Urinary bladder (tissue), 4 donors: ENCODE results near the gene NRCAM. TPM values are rescaled to one million over a fixed set of nuclear protein-coding genes. Genes with fewer than 3 reads are reported as not detected.
A peak's percentile ranks its signal among the peaks of the same experiment; 100 is the strongest.

Source experiments
- DNase-seq: peaks from one replicate; pipeline ENCODE4 v3.0.0-alpha.2; 2015; ENCODE audit errors: extremely low spot score
- H3K27ac ChIP-seq: one replicate; pipeline ENCODE4 v1.5.1; 2013; ENCODE audit warnings: low read depth, mild to moderate bottlenecking, moderate library complexity
- H3K36me3 ChIP-seq: one replicate; pipeline ENCODE4 v1.6.1; 2013; ENCODE audit warnings: mild to moderate bottlenecking, moderate library complexity; ENCODE audit not compliant: insufficient read depth
- H3K4me1 ChIP-seq: one replicate; pipeline ENCODE4 v1.6.1; 2013; ENCODE audit warnings: mild to moderate bottlenecking, moderate library complexity; ENCODE audit not compliant: insufficient read depth
- H3K4me3 ChIP-seq: one replicate; pipeline ENCODE4 v1.5.1; 2013; ENCODE audit warnings: low read depth, low read length
- WGBS: extraction: QIAGEN DNeasy Blood & Tissue Kit; methylation state at CpG from one replicate; pipeline ENCODE4 v1.1.7; 2013; 5-methylcytosine and 5-hydroxymethylcytosine counted together
- polyA plus RNA-seq: library from polyadenylated mRNA; stranded (reverse); fragments of 200-250 nt; gene quantifications from one replicate; pipeline ENCODE4 v1.2.3, GENCODE V29; 2013
- total RNA-seq: library from RNA; depleted of rRNA; stranded (reverse); fragments of >200 nt; gene quantifications from one replicate; pipeline ENCODE4 v1.2.3, GENCODE V29; 2014
- donor health status: healthy with polysubstance abuse.
- donor health status: healthy.

The NRCAM gene
- total and polyA plus RNA-seq, 2 donors: 2.0 to 9.7 TPM

DNA sequence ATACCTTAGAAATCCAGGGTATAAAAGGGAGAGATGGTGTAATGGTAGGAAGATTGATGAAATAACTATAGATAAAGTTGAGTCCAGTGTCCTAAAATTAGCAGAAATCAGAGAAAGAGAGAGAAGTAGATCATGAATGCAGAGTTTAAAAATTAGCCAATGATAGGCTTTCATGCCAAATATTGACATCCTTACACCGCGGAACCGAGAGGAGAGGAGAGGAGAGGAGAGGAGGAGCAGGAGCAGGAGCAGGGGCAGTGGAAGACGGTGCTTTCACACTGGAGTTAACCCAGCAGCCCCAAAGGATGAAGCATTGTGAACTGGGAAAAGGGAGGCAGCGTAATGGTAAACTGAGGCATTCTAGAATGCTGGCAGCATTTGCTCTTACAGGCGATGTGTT, 291.9 kb downstream of the NRCAM start:
- no peak overlapping the region for H3K4me3 ChIP-seq
- H3K27ac ChIP-seq: no peak overlapping the region
- 78% methylated on average over 6 of the region's 6 CpGs for WGBS
- no peak for DNase-seq
- no peaks in the 10 kb centered on the region for H3K4me1 ChIP-seq
- H3K36me3 ChIP-seq: no peaks in the 10 kb centered on the region

DNA sequence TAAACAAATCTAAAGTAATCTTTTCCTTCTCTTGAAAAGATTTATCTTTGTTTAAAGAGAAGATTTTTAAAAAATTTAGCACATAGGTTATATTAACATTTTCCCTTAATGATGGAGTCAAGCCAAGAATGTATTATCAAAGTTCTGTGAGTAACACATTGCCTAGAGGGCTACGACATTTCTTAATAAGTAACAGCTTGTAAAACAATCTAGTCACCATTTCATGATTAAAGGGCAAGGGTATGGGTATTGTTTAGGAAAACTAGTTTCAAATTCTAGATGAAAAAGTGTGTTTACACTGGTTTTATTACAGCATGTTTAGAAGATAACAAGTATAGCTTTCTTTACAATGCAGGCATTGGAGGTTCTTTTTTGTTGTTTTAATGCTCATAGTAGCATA, 297.5 kb downstream of the NRCAM start:
- no peak for DNase-seq
- WGBS: 47% methylated on average over 1 of the region's 1 CpG
- Histone ChIP-seq H3K36me3 (no peaks in the 10 kb centered on the region), H3K27ac (no peak overlapping the region), H3K4me3 (no peak overlapping the region), H3K4me1 (no peaks in the 10 kb centered on the region)

DNA sequence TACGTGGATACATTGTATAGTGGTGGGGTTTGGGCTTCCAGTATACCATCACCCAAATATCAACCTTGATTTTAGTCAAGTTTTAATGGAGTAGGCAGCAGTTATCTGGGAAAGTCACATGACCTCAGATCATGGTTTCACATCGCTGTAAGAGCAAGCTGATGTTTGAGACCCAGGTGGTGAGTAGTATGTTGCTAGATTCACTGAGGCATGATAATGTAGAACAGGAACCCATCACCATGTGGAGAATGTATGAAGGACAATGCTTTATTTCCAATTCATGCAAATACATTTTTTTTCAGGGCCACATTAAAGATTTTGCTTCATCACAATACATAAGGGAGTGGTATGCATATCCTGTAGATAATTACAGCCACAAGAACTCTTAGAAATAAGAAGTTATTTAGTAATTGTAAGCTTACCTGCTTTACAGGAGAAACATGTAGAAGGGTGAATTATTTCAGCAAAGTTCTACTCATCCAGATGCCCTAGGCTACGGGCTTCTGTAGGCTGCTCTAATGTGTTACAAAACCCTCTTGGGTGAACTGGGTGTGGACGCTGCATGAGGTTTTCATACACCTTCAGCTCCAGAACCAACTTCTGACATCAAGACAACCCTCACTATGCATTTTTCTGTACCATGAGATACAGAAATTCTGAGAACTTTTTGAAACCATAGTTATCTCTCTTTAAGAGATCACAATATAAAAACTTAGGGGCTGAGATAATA, 298.5 kb downstream of the NRCAM start:
- H3K36me3 ChIP-seq: no peaks in the 10 kb centered on the region
- 91% methylated on average over 4 of the region's 4 CpGs for WGBS
- H3K4me1 ChIP-seq: no peaks in the 10 kb centered on the region
- no peak overlapping the region for H3K4me3 ChIP-seq
- no peak for DNase-seq
- no peak overlapping the region for H3K27ac ChIP-seq

DNA sequence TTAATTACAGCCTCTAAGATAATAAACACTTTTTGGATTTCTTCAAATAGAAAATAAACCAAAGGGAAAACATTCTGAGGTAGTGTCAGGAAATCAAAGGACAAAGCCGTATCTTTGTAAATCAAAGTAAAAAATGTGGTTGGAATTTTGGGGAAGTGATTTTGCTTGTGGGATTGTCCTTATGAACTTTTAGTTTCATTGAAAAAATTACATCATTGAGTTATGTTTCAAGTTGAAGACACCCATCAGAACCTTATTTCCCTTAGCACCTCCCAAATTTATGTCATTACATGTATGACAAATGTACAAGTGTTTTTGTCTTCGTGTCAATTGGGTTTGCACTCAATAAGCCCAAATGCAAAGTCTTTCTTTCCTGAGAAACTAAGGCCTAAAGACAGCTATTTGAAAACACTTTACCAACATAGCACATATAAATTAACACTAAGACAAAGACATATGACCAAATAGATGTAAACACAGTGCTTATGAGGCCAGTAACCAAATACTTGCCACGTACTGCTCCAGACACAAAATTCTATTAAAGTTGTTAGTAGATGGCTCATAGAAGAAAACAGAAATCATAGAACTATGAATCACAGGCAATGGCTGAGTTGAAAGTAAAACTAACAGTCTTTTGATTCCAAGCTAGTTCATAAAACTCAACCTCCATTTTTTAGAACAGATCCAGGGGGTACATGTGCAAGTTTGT, 299.2 kb downstream of the NRCAM start:
- DNase-seq: no peak
- no peaks in the 10 kb centered on the region for H3K36me3 ChIP-seq
- H3K4me3 ChIP-seq: no peak overlapping the region
- 84% methylated on average over 3 of the region's 3 CpGs for WGBS
- no peaks in the 10 kb centered on the region for H3K4me1 ChIP-seq
- H3K27ac ChIP-seq: no peak overlapping the region

- Histone ChIP-seq H3K36me3 (no peaks in the 10 kb centered on the region), H3K4me3 (no peak overlapping the region), H3K4me1 (no peaks in the 10 kb centered on the region), H3K27ac (no peak overlapping the region)
- no peak for DNase-seq
- 52% methylated on average over 3 of the region's 3 CpGs for WGBS
Observed at GRCh38 chr7:108152198-108152597, 304.0 kb downstream of the NRCAM start.

DNA sequence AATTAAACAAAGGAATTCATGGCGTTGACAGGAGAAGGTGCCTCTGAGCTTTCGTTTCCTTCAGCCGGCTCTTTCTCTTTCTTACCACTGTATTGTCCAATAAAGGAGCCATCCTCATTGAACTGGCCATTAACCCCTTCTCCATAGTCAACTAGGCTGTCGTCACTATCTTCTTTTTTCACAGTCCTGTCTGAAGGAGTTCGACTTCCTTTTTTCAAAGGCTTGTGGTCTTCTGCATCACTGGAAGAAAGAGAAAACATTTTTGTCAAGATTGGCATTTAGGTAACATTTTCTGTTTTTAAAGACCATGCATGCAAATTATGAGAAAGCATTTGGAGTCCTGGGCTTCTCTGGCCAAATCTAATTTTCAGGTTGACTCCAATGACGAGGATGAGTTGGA, 306.3 kb downstream of the NRCAM start:
- Histone ChIP-seq H3K36me3 (no peaks in the 10 kb centered on the region), H3K27ac (no peak overlapping the region), H3K4me3 (no peak overlapping the region), H3K4me1 (no peaks in the 10 kb centered on the region)
- 44% methylated on average over 6 of the region's 6 CpGs for WGBS
- DNase-seq: no peak

- H3K27ac ChIP-seq: no peak overlapping the region
- H3K4me1 ChIP-seq: no peaks in the 10 kb centered on the region
- DNase-seq: no peak
- H3K36me3 ChIP-seq: no peaks in the 10 kb centered on the region
- WGBS: 65% methylated on average over 5 of the region's 5 CpGs
- no peak overlapping the region for H3K4me3 ChIP-seq
Observed at GRCh38 chr7:108149119-108149518, 307.1 kb downstream of the NRCAM start.

DNA sequence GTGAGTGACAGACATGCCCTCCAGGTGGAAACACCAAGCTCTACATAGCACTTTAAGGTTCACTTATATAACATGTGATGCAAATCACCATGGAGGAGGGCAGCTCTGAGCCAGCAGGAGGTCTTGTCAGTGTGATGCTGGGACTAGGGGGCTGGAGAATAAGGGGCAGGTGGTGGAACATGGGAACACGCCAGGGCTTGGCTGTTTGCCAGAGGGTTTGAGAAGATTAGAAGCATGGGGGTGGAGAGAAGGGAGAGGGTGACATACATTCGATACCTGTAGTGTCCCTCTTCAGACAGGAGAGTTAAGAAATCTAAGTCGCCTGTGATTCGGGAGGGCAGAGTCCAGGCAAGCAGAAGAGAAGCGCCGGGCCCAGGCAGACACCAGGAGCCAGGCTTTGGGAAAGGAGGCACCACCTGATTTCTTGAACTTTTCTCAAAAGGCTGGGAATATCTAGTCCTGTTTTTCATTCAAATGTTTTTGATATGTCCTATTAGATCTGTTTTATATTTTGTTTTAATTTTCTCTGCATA, 309.1 kb downstream of the NRCAM start:
- no peak for DNase-seq
- Histone ChIP-seq H3K27ac (no peak overlapping the region), H3K4me3 (no peak overlapping the region), H3K4me1 (no peaks in the 10 kb centered on the region), H3K36me3 (no peaks in the 10 kb centered on the region)
- WGBS: 82% methylated on average over 6 of the region's 6 CpGs

- Histone ChIP-seq H3K27ac (no peak overlapping the region), H3K36me3 (no peaks in the 10 kb centered on the region), H3K4me3 (no peak overlapping the region), H3K4me1 (no peaks in the 10 kb centered on the region)
- DNase-seq: peak; percentile 75
- WGBS: 12% methylated on average over 12 of the region's 12 CpGs
Observed at GRCh38 chr7:108146070-108146842, 310.0 kb downstream of the NRCAM start.

GRCh38 chr7:108145401-108145800, 310.8 kb downstream of the NRCAM start:
- no peak for DNase-seq
- no peak overlapping the region for H3K27ac ChIP-seq
- no peak overlapping the region for H3K4me3 ChIP-seq
- H3K4me1 ChIP-seq: no peaks in the 10 kb centered on the region
- H3K36me3 ChIP-seq: no peaks in the 10 kb centered on the region
- WGBS: 81% methylated on average over 8 of the region's 8 CpGs

- 51% methylated on average over 3 of the region's 3 CpGs for WGBS
- Histone ChIP-seq H3K27ac (no peak overlapping the region), H3K4me1 (no peaks in the 10 kb centered on the region), H3K36me3 (no peaks in the 10 kb centered on the region), H3K4me3 (no peak overlapping the region)
- DNase-seq: no peak
Observed at GRCh38 chr7:108144931-108145330, 311.3 kb downstream of the NRCAM start.

GRCh38 chr7:108143658-108144420, 312.4 kb downstream of the NRCAM start:
- no peak for DNase-seq
- H3K4me3 ChIP-seq: no peak overlapping the region
- whole genome bisulfite sequencing: 95% methylated on average over 6 of the region's 6 CpGs
- no peaks in the 10 kb centered on the region for H3K4me1 ChIP-seq
- no peak overlapping the region for H3K27ac ChIP-seq
- no peaks in the 10 kb centered on the region for H3K36me3 ChIP-seq

DNA sequence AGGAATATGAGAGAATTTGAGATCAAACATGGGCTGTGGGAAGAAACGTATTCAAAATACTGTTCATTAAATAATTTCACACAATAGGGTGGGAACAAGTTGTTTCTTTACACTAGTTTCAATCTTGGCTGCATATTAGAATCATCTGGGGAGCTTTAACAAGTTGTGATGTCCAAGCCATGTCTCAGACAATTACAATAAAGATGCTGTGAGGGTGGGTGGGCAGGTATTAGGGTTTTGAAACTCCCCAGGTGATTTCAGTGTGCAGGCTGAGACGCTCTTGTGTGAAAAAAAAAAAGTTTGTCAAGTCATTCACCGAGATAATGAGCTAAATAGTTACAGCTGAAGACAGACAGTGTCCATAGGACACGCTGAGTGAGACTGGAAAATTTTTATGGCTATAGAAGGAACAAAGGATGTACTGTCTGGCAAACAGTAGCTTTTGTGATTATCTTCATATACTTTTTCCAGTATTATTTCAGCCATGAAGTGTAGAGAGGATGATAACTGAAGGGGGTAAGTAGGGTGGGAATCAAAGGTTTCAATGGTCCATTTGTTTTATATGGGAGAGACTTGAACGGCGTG, 313.5 kb downstream of the NRCAM start:
- DNase-seq: no peak
- no peak overlapping the region for H3K4me3 ChIP-seq
- H3K36me3 ChIP-seq: no peaks in the 10 kb centered on the region
- no peak overlapping the region for H3K27ac ChIP-seq
- no peaks in the 10 kb centered on the region for H3K4me1 ChIP-seq
- WGBS: 92% methylated on average over 6 of the region's 6 CpGs
